Stimulated activated CD8-positive, alpha-beta memory T cell treated with anti-CD3 and anti-CD28 coated beads, Interleukin-7, amount 100 ng/mL, for 24 hours (primary cell): ENCODE data around the gene SIRPD.
"Not testable (repeated sequence)": the region's sequence is repeated elsewhere in the genome, so short reads cannot be mapped to it uniquely, and the experiment has no call there.

ENCODE experiments used
- DNase-seq: peaks from one replicate; pipeline ENCODE4 v3.0.0-alpha.2; 2020; ENCODE audit warnings: low read depth

SIRPD gene

DNA sequence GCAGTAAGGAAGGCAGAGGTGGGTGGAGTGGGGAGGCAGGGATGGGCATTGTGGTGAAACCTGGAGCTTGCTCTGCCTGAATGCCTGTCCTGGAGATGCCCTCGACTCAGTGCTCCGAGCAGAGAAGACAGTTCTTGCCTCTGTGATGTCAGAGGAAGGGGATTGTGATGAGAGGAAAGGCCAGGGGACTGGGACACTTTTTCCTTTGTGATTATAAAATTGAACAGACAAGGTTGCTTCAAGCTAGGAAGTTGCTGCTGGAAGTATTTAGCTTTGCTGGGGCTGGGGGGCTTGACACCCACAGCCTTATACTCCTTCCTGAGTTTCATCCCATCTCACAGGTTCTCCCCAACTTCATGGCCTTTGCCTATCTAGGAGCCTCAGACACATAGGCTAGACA lies at the start of gene SIRPD:
Gene SIRPD (minus strand): TSS at position 101 of the 400 bp plus-strand sequence. CDS start 52 bp downstream, at position 49.
- no peak for DNase-seq

- no peak for DNase-seq
Measured at GRCh38 chr20:1600736-1601135, 43.2 kb upstream of the SIRPD start.

DNA sequence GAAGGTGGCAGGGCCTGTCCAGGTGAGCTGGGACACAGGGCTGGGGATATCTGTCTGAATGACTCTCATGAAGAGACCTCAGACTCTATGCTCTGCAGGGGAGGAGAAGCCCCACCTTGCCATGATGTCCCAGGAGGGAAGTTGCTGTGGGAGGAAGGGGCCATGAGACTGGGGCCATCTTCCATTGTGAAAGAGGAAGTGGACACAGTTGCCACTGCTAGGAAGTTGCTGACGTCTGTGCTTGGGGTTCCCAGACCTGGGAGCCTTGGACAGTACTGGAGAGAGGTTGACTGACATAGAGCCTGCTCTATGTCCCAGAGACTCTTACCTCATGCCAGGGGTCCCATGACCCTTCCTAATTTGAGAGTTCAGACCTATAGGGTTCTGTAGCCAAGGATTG lies 37.8 kb upstream of the SIRPD start:
- DNase-seq, result no peak

DNA sequence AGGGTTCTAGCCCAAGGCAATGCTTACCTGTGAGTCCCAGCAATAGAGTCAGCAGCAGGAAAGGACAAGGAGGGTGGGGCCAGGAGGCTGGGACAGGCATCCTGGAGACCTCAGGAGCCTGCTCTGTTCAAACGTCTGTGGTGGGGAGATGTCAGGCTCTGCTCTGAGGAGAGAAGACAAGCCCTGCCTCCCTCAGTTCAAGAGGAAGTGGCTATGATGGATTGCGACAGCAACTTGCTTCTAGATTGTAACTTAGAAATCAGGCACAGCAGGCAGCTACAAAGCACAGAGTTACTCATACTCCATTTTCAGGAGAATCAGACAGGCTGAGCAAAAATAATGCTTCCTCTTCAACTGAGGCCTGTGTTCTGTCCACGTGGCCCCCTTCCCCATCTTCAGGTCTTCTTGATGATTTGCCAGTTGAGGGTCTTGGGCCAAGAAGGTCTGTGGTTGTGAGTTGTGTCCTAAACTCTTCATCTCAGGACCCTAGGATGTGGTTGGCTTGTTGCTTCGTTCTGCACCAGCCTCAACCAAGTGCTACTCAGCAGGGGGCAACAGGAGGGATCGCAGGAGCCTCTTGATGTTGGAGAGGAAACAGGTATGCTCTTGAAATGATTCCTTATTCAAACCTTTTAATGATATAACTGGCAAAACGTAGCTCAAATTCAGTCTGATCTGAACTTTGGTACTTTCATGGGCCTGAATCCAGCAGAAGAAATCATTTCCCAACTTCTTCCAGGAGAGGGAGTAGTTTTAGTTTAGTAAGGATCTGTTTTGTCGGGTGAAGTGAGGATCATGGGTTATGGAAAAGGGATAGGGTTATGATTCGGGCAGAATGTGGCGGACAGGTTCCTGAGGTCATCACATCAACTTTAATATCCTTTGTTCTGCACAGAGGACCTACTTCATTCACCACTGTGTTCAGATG lies 31.3 kb upstream of the SIRPD start:
- no peak for DNase-seq

GRCh38 chr20:1587781-1588532 lies 30.5 kb upstream of the SIRPD start:
- DNase-seq, result no peak

DNA sequence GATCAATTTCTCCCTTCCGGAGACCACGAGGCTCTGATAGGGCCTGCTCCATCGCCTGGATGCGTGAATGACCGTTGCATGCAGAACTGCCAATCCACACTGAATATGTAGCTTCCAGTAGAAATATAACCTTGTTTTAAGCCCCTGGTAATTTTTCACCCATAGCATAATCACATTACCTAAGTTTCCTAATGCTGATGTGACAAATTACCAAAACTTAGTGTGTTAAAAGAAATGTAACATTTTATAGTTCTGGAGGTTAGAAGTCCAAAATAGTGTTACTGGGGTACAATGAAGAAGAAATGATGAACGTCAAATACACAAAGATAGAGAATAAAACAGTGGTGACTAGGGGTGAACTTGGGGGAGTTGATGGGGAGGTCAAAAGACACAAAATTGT lies 22.0 kb upstream of the SIRPD start:
- DNase-seq, result no peak

GRCh38 chr20:1577906-1578305 lies 20.4 kb upstream of the SIRPD start:
- no peak for DNase-seq

GRCh38 chr20:1577313-1577712 lies 19.8 kb upstream of the SIRPD start:
- DNase-seq, result not testable (repeated sequence)

- DNase-seq, result no peak
Measured at GRCh38 chr20:1576641-1577040, 19.1 kb upstream of the SIRPD start.

DNA sequence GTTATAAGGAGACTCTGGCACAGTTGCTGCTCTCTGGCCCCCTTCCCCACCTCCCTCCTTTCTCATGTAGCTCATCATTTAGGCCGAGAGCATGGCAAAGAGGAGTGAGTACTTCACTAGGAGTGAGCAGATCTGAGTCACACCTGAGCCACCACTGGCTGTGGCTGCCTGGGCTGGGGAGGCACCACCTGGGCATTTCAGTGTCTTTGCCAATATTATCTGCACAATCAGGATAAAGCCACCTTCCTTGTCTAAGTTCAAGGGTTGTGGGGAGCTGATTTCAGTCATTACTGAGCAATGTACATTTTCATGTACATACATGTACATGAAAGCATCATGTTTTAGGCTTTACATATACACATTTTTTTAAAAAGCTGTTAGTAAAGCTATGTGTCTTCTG lies 18.5 kb upstream of the SIRPD start:
- not testable (repeated sequence) for DNase-seq

GRCh38 chr20:1571583-1571982 lies 14.1 kb upstream of the SIRPD start:
- not testable (repeated sequence) for DNase-seq

DNA sequence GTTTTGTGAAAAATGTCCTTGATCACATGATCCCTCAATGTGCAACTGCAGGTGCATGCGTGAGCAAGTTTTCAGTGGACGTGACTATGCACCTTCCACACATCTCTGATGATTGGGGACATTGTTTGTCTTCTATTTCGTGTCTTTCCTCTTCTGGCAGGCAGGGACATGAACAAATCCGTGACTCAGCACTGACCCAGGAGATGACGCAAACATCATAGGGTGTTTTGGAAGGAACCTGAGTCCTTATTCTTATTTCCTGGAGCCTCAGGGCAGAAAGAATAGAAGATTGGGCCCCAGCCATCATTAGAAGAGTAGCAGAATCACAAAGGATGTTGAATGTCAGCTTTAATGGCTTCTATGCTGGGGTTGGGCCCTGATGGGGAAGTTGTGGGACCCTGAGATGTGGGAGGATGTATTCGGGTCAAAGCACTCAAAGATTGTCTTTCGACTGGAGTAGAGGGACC lies 11.9 kb upstream of the SIRPD start:
- no peak for DNase-seq

DNA sequence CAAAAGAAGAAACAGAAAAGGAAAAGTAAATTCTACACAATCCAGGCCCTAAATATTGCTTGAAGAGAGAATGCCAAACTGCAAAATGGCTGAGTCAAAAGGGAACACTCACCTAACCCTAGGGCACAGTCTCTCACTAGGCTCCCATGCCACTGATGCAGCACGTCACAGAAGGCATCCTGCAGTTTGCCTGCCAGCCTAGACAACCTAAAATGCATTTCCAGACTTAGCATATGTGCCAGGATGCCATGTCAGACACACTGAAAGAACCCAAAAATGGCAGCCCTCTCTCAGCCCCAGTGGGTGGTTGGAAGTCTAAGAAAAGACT lies 10.6 kb upstream of the SIRPD start:
- no peak for DNase-seq

DNA sequence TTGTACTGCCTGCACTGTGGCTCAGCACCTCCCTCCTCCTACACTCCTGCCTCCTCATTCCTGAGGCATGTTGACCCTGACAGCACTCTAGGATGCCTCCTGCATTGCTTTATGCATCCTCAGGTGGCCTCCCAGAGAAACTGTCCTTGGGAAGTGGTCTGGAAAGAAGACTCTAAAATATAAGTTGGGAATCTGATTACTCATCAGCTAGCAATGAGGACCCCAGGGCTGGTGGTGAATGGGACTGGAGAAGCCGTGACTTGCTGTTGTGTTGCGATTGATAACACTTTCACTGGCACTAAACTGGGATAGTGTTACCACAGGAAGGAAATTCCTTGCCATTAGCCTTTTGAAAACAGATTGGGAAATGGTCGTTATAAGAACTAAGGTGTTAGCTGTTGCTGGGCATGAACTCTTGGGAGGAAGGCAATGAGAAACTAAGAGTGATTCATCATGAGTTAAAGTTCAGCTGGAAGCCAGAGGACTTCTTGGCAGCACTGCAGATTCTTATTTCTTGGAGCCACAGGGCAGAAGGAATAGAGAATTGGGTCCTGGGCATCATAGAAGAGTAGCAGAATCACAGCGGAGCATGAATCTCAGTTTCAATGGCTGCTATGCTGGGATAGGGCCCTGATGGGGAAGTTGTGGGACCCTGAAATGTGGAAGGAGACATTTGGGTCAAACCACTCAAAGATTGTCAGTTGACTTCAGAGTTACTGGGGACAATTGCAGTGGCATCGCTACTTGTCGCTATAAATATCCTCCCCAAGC lies 10.1 kb upstream of the SIRPD start:
- no peak for DNase-seq

DNA sequence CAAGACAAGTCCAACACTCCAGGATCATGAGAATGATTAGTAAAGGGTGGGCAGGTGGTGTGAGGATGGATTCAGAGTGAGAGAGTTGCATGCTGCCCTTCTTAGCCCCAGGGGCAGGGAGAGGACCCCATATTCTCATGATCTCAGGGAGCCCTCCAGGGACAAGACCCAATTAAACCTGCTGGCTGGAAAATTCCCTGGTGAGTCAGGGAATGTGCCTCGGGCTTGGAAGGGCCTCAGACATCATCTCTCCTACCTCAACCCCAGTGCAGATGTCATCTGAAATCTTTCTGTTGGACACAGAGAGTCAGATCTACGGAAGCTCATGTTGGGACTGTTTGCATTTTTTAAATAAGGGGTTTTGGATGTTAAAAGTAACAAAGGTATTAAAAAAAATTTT lies 9.2 kb upstream of the SIRPD start:
- no peak for DNase-seq

DNA sequence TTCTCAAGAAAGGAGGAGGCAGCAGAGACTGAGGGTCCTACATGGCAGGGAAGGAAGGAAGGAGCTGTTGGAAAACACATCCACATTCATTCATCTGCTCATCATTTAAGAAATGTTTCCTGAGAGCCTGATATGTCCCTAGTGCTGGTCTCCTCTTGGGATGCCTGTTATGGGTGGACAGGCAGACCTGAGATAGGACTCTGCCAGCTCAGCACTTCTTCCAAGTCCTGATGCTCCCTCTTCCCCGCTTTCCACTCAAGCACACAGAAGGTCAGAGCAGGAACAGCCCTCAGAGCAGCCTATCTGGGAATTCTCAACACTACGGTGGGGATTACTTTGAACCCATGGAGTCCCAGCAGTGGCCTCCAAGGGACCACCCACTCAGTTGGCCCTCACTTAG lies 8.0 kb upstream of the SIRPD start:
- DNase-seq, result no peak

GRCh38 chr20:1563598-1563997 lies 6.1 kb upstream of the SIRPD start:
- no peak for DNase-seq

- DNase-seq, result no peak
Measured at GRCh38 chr20:1562622-1563021, 5.1 kb upstream of the SIRPD start.

DNA sequence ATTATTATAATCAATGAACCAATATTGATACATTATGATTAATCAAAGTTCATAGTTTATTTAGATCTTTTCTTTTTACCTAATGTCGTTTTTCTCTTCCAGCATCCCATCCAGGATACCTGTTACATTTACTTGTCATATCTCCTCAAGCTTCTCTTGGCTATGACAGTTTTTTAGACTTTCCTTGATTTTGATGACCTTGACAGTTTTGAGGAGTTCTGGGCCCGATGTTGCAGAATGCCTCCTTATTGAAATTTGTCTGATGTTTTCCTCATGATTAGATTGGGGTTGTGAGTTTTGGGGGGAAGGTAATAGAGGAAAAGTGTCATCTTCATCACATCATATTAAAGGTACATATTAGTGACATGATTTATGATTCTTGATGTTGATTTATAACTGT lies 3.8 kb upstream of the SIRPD start:
- DNase-seq, result no peak

DNA sequence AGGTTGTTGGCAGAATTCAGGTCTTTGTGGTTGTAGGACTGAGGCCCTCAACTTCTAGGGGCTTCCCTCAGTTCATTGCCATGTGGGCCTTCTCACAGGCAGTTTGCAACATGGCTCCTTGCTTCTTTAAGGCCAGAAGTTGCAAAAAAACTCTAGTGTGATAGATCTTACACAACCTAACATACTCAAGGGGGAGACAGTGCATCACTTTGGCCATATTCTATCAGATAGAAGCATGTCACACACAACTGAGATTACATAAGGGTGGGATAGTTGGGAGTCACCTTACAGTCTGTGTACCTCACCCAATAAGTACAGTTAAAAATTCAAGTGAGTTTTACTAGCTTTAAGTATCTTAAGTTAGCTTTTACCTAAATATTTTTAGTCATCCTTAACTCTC lies 1.6 kb downstream of the SIRPD start:
- DNase-seq, result no peak

- DNase-seq, result no peak
Measured at GRCh38 chr20:1539816-1540419, 17.6 kb downstream of the SIRPD start.

GRCh38 chr20:1538655-1539054 lies 18.9 kb downstream of the SIRPD start:
- DNase-seq, result no peak
